NCI-H2171 treated with DMSO at 0.1 percent for 48 hours (cell line): ENCODE results near the gene DDB1.

Experiments
- DNase-seq: peaks from one replicate; lab custom pipeline; 2025; lab: John Stamatoyannopoulos, UW

Gene DDB1

GRCh38 chr11:61294717-61295595 lies 37.9 kb downstream of the DDB1 start, which contains the start of gene VWCE:
Gene VWCE (minus strand): TSS chr11:61295316. CDS start chr11:61295037, 279 bp downstream.
- peak; percentile 77 for DNase-seq

- peak; percentile 86 for DNase-seq
These were observed 38.8 kb downstream of the DDB1 start for GRCh38 chr11:61293867-61294716.

GRCh38 chr11:61292356-61292755 lies 40.5 kb downstream of the DDB1 start:
- DNase-seq, result no peak

- no peak for DNase-seq
These were observed 41.8 kb downstream of the DDB1 start for GRCh38 chr11:61290905-61291690.

- DNase-seq, result peak; percentile 7
These were observed 45.4 kb downstream of the DDB1 start for GRCh38 chr11:61287338-61287977.

- no peak for DNase-seq
These were observed 49.3 kb downstream of the DDB1 start for GRCh38 chr11:61283613-61284012.

- DNase-seq, result no peak
These were observed 51.2 kb downstream of the DDB1 start for GRCh38 chr11:61281581-61282250.

GRCh38 chr11:61280883-61281580 lies 51.9 kb downstream of the DDB1 start:
- DNase-seq, result no peak

GRCh38 chr11:61279934-61280659 lies 52.8 kb downstream of the DDB1 start:
- peak; percentile 6 for DNase-seq

- no peak for DNase-seq
These were observed 54.9 kb downstream of the DDB1 start for GRCh38 chr11:61278001-61278470.

- DNase-seq, result no peak
These were observed 55.5 kb downstream of the DDB1 start for GRCh38 chr11:61277186-61278000.

GRCh38 chr11:61275191-61275590 lies 57.7 kb downstream of the DDB1 start:
- DNase-seq, result no peak

- DNase-seq, result no peak
These were observed 58.8 kb downstream of the DDB1 start for GRCh38 chr11:61274084-61274483.

GRCh38 chr11:61273178-61274078 lies 59.5 kb downstream of the DDB1 start:
- DNase-seq, result no peak

GRCh38 chr11:61272731-61273130 lies 60.2 kb downstream of the DDB1 start:
- no peak for DNase-seq

GRCh38 chr11:61270354-61271076 lies 62.4 kb downstream of the DDB1 start:
- DNase-seq, result no peak
